Thymus (tissue), 11 donors: ENCODE measurements around the gene SLC25A24. TPM values are rescaled to one million over a fixed set of nuclear protein-coding genes. Genes with fewer than 3 reads are reported as not detected.
"Not testable (repeated sequence)": the region's sequence is repeated elsewhere in the genome, so short reads cannot be mapped to it uniquely, and the experiment has no call there.

Experiments used
- DNase-seq, 9 donors: peaks; one replicate each; pipeline ENCODE4 v3.0.0-alpha.2; 2013; ENCODE audit warnings: low spot score in 9 of 9, low read depth in 6 of 9, missing footprints in 1 of 9
- H3K27ac ChIP-seq, 2 donors: one replicate each; pipeline ENCODE4 v1.5.1; 2013; ENCODE audit warnings: control low read depth in 1 of 2, low read depth in 1 of 2, low read length in 1 of 2, mild to moderate bottlenecking in 1 of 2, moderate library complexity in 1 of 2
- H3K27me3 ChIP-seq, 2 donors: one replicate each; pipeline ENCODE4 v1.5.1; 2013; ENCODE audit warnings: low read length in 1 of 2; ENCODE audit not compliant: control insufficient read depth in 2 of 2, insufficient read depth in 1 of 2
- H3K36me3 ChIP-seq, 2 donors: one replicate each; pipeline ENCODE4 v1.5.1; 2013; ENCODE audit warnings: low read length in 1 of 2, mild to moderate bottlenecking in 1 of 2, moderate library complexity in 1 of 2; ENCODE audit not compliant: control insufficient read depth in 2 of 2, insufficient read depth in 2 of 2
- H3K4me1 ChIP-seq, 2 donors: one replicate each; pipeline ENCODE4 v1.5.1; 2013; ENCODE audit warnings: low read length in 2 of 2; ENCODE audit not compliant: control insufficient read depth in 2 of 2, insufficient read depth in 2 of 2
- H3K4me3 ChIP-seq, 2 donors: one replicate each; pipeline ENCODE4 v1.5.1; 2013; ENCODE audit warnings: low read length in 2 of 2, control low read depth in 1 of 2, mild to moderate bottlenecking in 1 of 2
- H3K9me3 ChIP-seq, 2 donors: one replicate each; pipeline ENCODE4 v1.5.1; 2013; ENCODE audit warnings: low read length in 1 of 2, mild to moderate bottlenecking in 1 of 2; ENCODE audit not compliant: control insufficient read depth in 2 of 2, insufficient read depth in 1 of 2
- WGBS: extraction: QIAGEN DNeasy Blood & Tissue Kit; methylation state at CpG from one replicate; pipeline ENCODE4 v1.1.7; 2013; 5-methylcytosine and 5-hydroxymethylcytosine counted together
- polyA plus RNA-seq: library from polyadenylated mRNA; stranded (reverse); fragments of 200-250 nt; gene quantifications from one replicate; pipeline ENCODE4 v1.2.3, GENCODE V29; 2013
- total RNA-seq: library from RNA; stranded (reverse); fragments of 120-200 nt; gene quantifications from one replicate; pipeline ENCODE4 v1.2.4, GENCODE V29; 2013
- donor health status: healthy.

The SLC25A24 gene
- total and polyA plus RNA-seq, 2 donors, result 11.1 to 13.7 TPM

GRCh38 chr1:108132367-108132766, 67.8 kb downstream of the SLC25A24 start:
- H3K4me1 ChIP-seq, H3K36me3 ChIP-seq, H3K9me3 ChIP-seq, H3K27me3 ChIP-seq, H3K4me3 ChIP-seq, DNase-seq, H3K27ac ChIP-seq: not testable (repeated sequence)
- WGBS, result 97% methylated on average over 2 of the region's 2 CpGs

- H3K27me3 ChIP-seq, H3K36me3 ChIP-seq, H3K4me1 ChIP-seq, DNase-seq, H3K4me3 ChIP-seq, H3K9me3 ChIP-seq, H3K27ac ChIP-seq: not testable (repeated sequence)
- 98% methylated on average over 1 of the region's 1 CpG for WGBS
Observed at GRCh38 chr1:108131281-108131680, 68.9 kb downstream of the SLC25A24 start.

- no peaks in the 10 kb centered on the region for H3K4me1 ChIP-seq
- peaks cover 0 to 4% of the 10 kb centered on the region in 2 donors for H3K9me3 ChIP-seq
- WGBS, result 14% methylated on average over 2 of the region's 2 CpGs
- H3K27me3 ChIP-seq, result no peaks in the 10 kb centered on the region
- H3K36me3 ChIP-seq, result no peaks in the 10 kb centered on the region
- H3K4me3 ChIP-seq, result no peak overlapping the region
- no peak for DNase-seq
- H3K27ac ChIP-seq, result no peak overlapping the region
Observed at GRCh38 chr1:108130794-108131193, 69.3 kb downstream of the SLC25A24 start.

- Histone ChIP-seq H3K4me1 (peaks cover 0 to 2% of the 10 kb centered on the region in 2 donors), H3K36me3 (no peaks in the 10 kb centered on the region), H3K27ac (no peak overlapping the region), H3K9me3 (peaks cover 0 to 4% of the 10 kb centered on the region in 2 donors), H3K4me3 (no peak overlapping the region), H3K27me3 (no peaks in the 10 kb centered on the region)
- DNase-seq, result no peak
- 94% methylated on average over 4 of the region's 4 CpGs for WGBS
Observed at GRCh38 chr1:108129999-108130398, 70.1 kb downstream of the SLC25A24 start.

- Histone ChIP-seq H3K4me1 (peaks cover 0 to 11% of the 10 kb centered on the region in 2 donors), H3K4me3 (no peak overlapping the region), H3K36me3 (no peaks in the 10 kb centered on the region), H3K9me3 (no peaks in the 10 kb centered on the region), H3K27me3 (no peaks in the 10 kb centered on the region), H3K27ac (no peak overlapping the region)
- peak; percentile 54 to 87 (median 71) for DNase-seq
- WGBS, result 11% methylated on average over 7 of the region's 7 CpGs
Observed at GRCh38 chr1:108125312-108126138, 74.6 kb downstream of the SLC25A24 start.

GRCh38 chr1:108124622-108125311, 75.4 kb downstream of the SLC25A24 start:
- no peaks in the 10 kb centered on the region for H3K9me3 ChIP-seq
- 93% methylated on average over 12 of the region's 12 CpGs for WGBS

GRCh38 chr1:108124023-108124422, 76.1 kb downstream of the SLC25A24 start:
- Histone ChIP-seq H3K9me3 (no peaks in the 10 kb centered on the region), H3K27me3 (no peaks in the 10 kb centered on the region), H3K4me3 (no peak overlapping the region), H3K36me3 (no peaks in the 10 kb centered on the region), H3K27ac (no peak overlapping the region), H3K4me1 (peaks cover 0 to 18% of the 10 kb centered on the region in 2 donors)
- no peak for DNase-seq
- 98% methylated on average over 1 of the region's 1 CpG for WGBS

More at GRCh38 chr1:108124622-108125311, 75.4 kb downstream of the SLC25A24 start:
- Histone ChIP-seq H3K27me3 (no peaks in the 10 kb centered on the region), H3K4me1 (peaks cover 0 to 11% of the 10 kb centered on the region in 2 donors), H3K4me3 (no peak overlapping the region), H3K36me3 (no peaks in the 10 kb centered on the region), H3K27ac (no peak overlapping the region)
- peak in 1 of 9 donors; percentile 28 for DNase-seq

- WGBS, result 96% methylated on average over 33 of the region's 36 CpGs
- no peak for DNase-seq
- peaks cover 0 to 22% of the 10 kb centered on the region in 2 donors for H3K4me1 ChIP-seq
- H3K9me3 ChIP-seq, result no peaks in the 10 kb centered on the region
- H3K27me3 ChIP-seq, result no peaks in the 10 kb centered on the region
- no peaks in the 10 kb centered on the region for H3K36me3 ChIP-seq
- no peak overlapping the region for H3K4me3 ChIP-seq
- no peak overlapping the region for H3K27ac ChIP-seq
Observed at GRCh38 chr1:108121358-108122143, 78.6 kb downstream of the SLC25A24 start.
